ENCODE results near the gene WFIKKN1.

The WFIKKN1 gene

GRCh38 chr16:674214-674881 lies 43.6 kb downstream of the WFIKKN1 start:
- DNase-seq (ENCODE audit: low spot score): no peak

- no peak for DNase-seq (ENCODE audit: low spot score)
Measured at GRCh38 chr16:674968-675883, 44.4 kb downstream of the WFIKKN1 start, which contains the start of gene RHBDL1. RHBDL1 (plus strand) TSS chr16:675671; CDS start chr16:675791, 120 bp downstream.

- no peak for DNase-seq (ENCODE audit: low spot score)
Measured at GRCh38 chr16:675884-676564, 45.2 kb downstream of the WFIKKN1 start.

GRCh38 chr16:676565-676902 lies 45.7 kb downstream of the WFIKKN1 start:
- no peak for DNase-seq (ENCODE audit: low spot score)

GRCh38 chr16:676913-677312 lies 46.1 kb downstream of the WFIKKN1 start:
- no peak for DNase-seq (ENCODE audit: low spot score)

- no peak for DNase-seq (ENCODE audit: low spot score)
Measured at GRCh38 chr16:677316-678190, 46.8 kb downstream of the WFIKKN1 start.

GRCh38 chr16:678209-678857 lies 47.5 kb downstream of the WFIKKN1 start:
- DNase-seq (ENCODE audit: low spot score): no peak

- peak; percentile 79 for DNase-seq (ENCODE audit: low spot score)
Measured at GRCh38 chr16:678858-679813, 48.4 kb downstream of the WFIKKN1 start.

- DNase-seq (ENCODE audit: low spot score): peak; percentile 90
Measured at GRCh38 chr16:679814-680624, 49.2 kb downstream of the WFIKKN1 start, which contains the start of gene STUB1. STUB1 (plus strand) TSS chr16:680410; CDS start chr16:680526, 116 bp downstream.

GRCh38 chr16:680625-680945 lies 49.8 kb downstream of the WFIKKN1 start:
- DNase-seq (ENCODE audit: low spot score): no peak

GRCh38 chr16:680967-681745 lies 50.4 kb downstream of the WFIKKN1 start:
- peak; percentile 52 for DNase-seq (ENCODE audit: low spot score)

- DNase-seq (ENCODE audit: low spot score): no peak
Measured at GRCh38 chr16:681746-682427, 51.1 kb downstream of the WFIKKN1 start.

GRCh38 chr16:682493-683395 lies 52.0 kb downstream of the WFIKKN1 start:
- no peak for DNase-seq (ENCODE audit: low spot score)

GRCh38 chr16:683396-684070 lies 52.7 kb downstream of the WFIKKN1 start:
- no peak for DNase-seq (ENCODE audit: low spot score)
